Sigmoid colon (tissue), 7 donors: Measurements from ENCODE around the gene COL2A1. TPM values are rescaled to one million over a fixed set of nuclear protein-coding genes. Genes with fewer than 3 reads are reported as not detected.

ENCODE experiments used
- DNase-seq: peaks from one replicate; pipeline ENCODE4 v3.0.0-alpha.2; 2019
- H3K27ac ChIP-seq, 4 donors: fragments of 200-600 bp; sonication (generic); one replicate each; pipeline ENCODE4 v1.5.1; 2016 to 2019; ENCODE audit warnings: mild to moderate bottlenecking in 1 of 4
- H3K27me3 ChIP-seq, 3 donors: fragments of 200-600 bp; sonication (generic); one replicate each; pipeline ENCODE4 v1.5.1; 2019; ENCODE audit warnings: mild to moderate bottlenecking in 1 of 3
- H3K36me3 ChIP-seq, 4 donors: fragments of 200-600 bp; sonication (generic); one replicate each; pipeline ENCODE4 v1.5.1; 2016 to 2019
- H3K4me1 ChIP-seq, 4 donors: fragments of 200-600 bp; sonication (generic); one replicate each; pipeline ENCODE4 v1.5.1; 2017 to 2019
- H3K4me3 ChIP-seq, 4 donors: fragments of 200-600 bp; sonication (generic); one replicate each; pipeline ENCODE4 v1.5.1; 2017 to 2019; ENCODE audit warnings: mild to moderate bottlenecking in 2 of 4, moderate library complexity in 1 of 4
- H3K9me3 ChIP-seq, 4 donors: fragments of 200-600 bp in 3 of 4; sonication (generic) in 3 of 4; one replicate each; pipeline versions ENCODE4 v1.5.1 to v1.6.1; 2013 to 2019
- EP300 ChIP-seq, 4 donors: sonication (generic); formaldehyde crosslinking; IDR thresholded peaks; one replicate each; pipeline ENCODE4 v1.6.1; 2017; ENCODE audit warnings: antibody characterized with exemption in 4 of 4
- POLR2A ChIP-seq, 2 donors: fragments of 450-650 bp; IDR thresholded peaks; one replicate each; pipeline ENCODE4 v1.6.1; 2016; ENCODE audit warnings: antibody characterized with exemption in 2 of 2, mild to moderate bottlenecking in 2 of 2, moderate library complexity in 2 of 2
- POLR2AphosphoS5 ChIP-seq, 4 donors: sonication (generic); formaldehyde crosslinking; IDR thresholded peaks; one replicate each; pipeline ENCODE4 v1.6.1; 2017; ENCODE audit warnings: antibody characterized with exemption in 4 of 4
- WGBS, 2 donors: extraction: QIAGEN DNeasy Blood & Tissue Kit; methylation state at CpG; one replicate each; pipeline ENCODE4 v1.1.7; 2013; 5-methylcytosine and 5-hydroxymethylcytosine counted together
- intact Hi-C: fragments of 100-400 bp; cut with DNase I; formaldehyde crosslinking; loops from one replicate; pipeline ENCODE4 v1.15.1; 2023
- polyA plus RNA-seq, 3 donors: library from polyadenylated mRNA; stranded (reverse); fragments of 200-250 nt; gene quantifications; one replicate each; pipeline ENCODE4 v1.2.3, GENCODE V29; 2013
- total RNA-seq, 4 donors: library from RNA; depleted of rRNA; stranded (reverse); fragments of >200 nt; gene quantifications; one replicate each; pipeline ENCODE4 v1.1.0, GENCODE V29; 2016
- TF ChIP-seq, protein P1 (sequence below), 4 experiments: fragments of 450-650 bp in 3 of 4; fragments of 200-600 bp in 1 of 4; IDR thresholded peaks; one replicate each; pipeline ENCODE4 v1.5.1; 2016 to 2019; ENCODE audit warnings: antibody characterized with exemption in 4 of 4, mild to moderate bottlenecking in 3 of 4, moderate library complexity in 2 of 4
- donor health status: healthy with polysubstance abuse.
- donor health status: Bipolar disorder and iron deficiency.
- donor health status: healthy.

Gene COL2A1
- total and polyA plus RNA-seq, 7 donors, result 0.17 to 0.60 TPM; not detected in 5

DNA sequence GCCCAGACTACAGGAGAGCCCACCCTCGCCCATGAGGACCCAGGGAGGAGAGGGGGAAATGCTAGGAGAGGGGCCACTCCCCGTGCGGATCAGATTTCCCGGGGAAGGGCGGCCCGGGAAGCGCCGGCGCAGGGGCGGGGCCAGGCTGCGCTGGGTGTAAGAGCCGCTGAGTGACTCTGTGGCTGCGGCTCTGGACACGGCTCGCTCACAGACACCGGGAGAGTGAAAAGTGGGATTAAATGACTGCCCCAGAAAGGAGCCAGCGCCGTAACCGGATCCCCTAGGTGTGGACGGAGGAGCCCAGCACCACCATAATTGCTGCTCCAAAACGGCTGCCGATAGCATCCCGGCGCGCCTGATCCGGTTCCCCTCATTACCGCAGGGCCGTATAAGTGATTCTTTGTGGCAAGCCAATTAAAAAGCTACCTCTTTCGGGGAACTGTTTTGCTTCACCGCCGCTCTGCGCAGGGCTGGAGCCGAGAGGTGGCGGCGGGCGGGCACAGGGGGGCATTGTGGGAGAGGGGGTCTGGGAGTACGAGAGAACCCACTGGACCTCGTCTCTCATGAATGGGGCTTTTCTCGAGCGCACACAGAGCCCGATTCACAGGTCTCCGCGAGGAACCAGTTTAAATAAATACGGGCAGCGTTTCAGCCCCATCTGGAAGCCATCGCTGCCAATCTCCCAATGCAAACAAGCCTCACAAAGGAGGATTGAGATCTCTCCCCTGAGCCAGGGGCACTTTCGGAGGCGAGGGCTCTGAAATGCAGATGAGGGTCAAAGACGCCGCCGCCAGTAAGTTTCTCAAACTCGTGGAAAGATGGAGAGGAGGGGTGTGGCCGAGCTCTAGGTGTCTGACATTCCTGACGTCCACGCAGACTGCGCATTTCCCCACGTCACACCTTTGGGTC lies 2.5 kb downstream of the COL2A1 start:
- intact Hi-C loops, result no loop called here
- Histone ChIP-seq H3K27ac (peak overlapping the region in 2 of 4 donors; percentile 29 to 46), H3K4me1 (peaks cover 0 to 46% (median 43%) of the 10 kb centered on the region in 4 donors), H3K27me3 (peaks cover 29 to 92% (median 50%) of the 10 kb centered on the region in 3 donors), H3K36me3 (no peaks in the 10 kb centered on the region), H3K9me3 (no peaks in the 10 kb centered on the region), H3K4me3 (peak overlapping the region; percentile 6 to 49 (median 46))
- no peak for TF ChIP-seq POLR2A (IDR thresholded peaks at IDR 0.05)
- TF ChIP-seq EP300 (IDR thresholded peaks at IDR 0.05), result no peak
- no peak for TF ChIP-seq POLR2AphosphoS5 (IDR thresholded peaks at IDR 0.05)
- TF ChIP-seq, protein P1, sequence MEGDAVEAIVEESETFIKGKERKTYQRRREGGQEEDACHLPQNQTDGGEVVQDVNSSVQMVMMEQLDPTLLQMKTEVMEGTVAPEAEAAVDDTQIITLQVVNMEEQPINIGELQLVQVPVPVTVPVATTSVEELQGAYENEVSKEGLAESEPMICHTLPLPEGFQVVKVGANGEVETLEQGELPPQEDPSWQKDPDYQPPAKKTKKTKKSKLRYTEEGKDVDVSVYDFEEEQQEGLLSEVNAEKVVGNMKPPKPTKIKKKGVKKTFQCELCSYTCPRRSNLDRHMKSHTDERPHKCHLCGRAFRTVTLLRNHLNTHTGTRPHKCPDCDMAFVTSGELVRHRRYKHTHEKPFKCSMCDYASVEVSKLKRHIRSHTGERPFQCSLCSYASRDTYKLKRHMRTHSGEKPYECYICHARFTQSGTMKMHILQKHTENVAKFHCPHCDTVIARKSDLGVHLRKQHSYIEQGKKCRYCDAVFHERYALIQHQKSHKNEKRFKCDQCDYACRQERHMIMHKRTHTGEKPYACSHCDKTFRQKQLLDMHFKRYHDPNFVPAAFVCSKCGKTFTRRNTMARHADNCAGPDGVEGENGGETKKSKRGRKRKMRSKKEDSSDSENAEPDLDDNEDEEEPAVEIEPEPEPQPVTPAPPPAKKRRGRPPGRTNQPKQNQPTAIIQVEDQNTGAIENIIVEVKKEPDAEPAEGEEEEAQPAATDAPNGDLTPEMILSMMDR (IDR thresholded peaks at IDR 0.05), result no peak
- WGBS, 2 donors, result 1 to 2% methylated on average over 57 of the region's 57 CpGs
- no peak for DNase-seq

DNA sequence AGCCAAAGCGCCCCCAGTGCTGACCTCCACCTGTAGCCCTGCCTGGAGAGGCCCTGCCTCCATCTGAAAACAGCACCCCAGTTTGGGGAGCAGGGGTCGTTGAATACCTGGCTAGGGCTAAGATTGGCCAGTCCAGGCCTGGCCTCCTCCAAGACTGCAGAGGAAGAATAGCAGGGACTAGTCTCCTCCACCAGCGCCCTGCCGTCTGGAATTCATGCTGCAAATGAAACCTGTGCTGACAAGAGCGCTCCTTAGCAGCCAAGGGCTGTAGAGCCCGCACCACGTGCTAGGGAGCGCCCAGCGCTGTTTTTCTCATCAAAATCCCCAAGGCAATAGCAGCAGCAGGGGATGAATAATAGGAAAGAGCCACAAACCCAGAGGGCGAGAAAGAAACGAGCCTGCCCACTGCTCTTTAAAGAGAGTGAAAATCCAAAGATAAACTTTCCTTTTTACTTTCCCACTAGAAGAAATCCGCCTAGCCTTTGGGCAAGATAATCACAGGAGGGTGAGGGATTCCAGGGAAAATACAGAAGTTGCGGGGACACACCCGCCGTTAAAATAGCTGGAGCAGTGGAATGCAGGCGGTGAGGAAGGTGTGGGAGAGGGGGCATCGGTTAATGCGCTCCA lies 3.3 kb downstream of the COL2A1 start:
- DNase-seq, result peak; percentile 59
- 7 to 10% methylated on average over 18 of the region's 18 CpGs for WGBS, 2 donors
- Histone ChIP-seq H3K4me1 (peaks cover 0 to 51% (median 44%) of the 10 kb centered on the region in 4 donors), H3K27ac (peak overlapping the region in 2 of 4 donors; percentile 29 to 46), H3K4me3 (peak overlapping the region; percentile 6 to 49 (median 46)), H3K9me3 (no peaks in the 10 kb centered on the region), H3K27me3 (peaks cover 29 to 84% (median 44%) of the 10 kb centered on the region in 3 donors), H3K36me3 (no peaks in the 10 kb centered on the region)
- intact Hi-C loops, result no loop called here
- no peak for TF ChIP-seq POLR2AphosphoS5 (IDR thresholded peaks at IDR 0.05)
- no peak for TF ChIP-seq EP300 (IDR thresholded peaks at IDR 0.05)
- no peak for TF ChIP-seq POLR2A (IDR thresholded peaks at IDR 0.05)
- TF ChIP-seq, protein P1 (IDR thresholded peaks at IDR 0.05), result no peak

DNA sequence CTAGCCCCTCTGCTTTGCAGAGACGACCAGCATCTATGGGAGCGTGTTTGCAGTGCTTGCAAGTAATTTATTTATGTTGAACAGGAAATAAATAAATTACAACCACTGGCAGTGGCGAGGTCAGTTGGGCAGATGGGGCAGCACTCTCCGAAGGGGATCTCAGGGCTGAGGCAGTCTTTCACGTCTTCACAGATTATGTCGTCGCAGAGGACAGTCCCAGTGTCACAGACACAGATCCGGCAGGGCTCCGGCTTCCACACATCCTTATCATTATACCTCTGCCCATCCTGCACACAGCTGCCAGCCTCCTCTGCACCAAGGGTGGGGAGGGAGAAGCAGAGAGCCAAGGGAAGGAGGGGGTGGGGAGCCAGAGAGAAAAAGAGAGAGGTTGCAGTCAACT lies 4.5 kb downstream of the COL2A1 start:
- Histone ChIP-seq H3K4me1 (peaks cover 0 to 49% (median 44%) of the 10 kb centered on the region in 4 donors), H3K27me3 (peaks cover 22 to 72% (median 32%) of the 10 kb centered on the region in 3 donors), H3K4me3 (no peak overlapping the region), H3K27ac (no peak overlapping the region), H3K36me3 (no peaks in the 10 kb centered on the region), H3K9me3 (no peaks in the 10 kb centered on the region)
- DNase-seq, result peak; percentile 52
- WGBS, 2 donors, result 79 to 81% methylated on average over 9 of the region's 9 CpGs
- intact Hi-C loops, result no loop called here
- TF ChIP-seq EP300 (IDR thresholded peaks at IDR 0.05) (no peak), POLR2A (IDR thresholded peaks at IDR 0.05) (no peak), POLR2AphosphoS5 (IDR thresholded peaks at IDR 0.05) (no peak)
- TF ChIP-seq, protein P1 (IDR thresholded peaks at IDR 0.05), result no peak

DNA sequence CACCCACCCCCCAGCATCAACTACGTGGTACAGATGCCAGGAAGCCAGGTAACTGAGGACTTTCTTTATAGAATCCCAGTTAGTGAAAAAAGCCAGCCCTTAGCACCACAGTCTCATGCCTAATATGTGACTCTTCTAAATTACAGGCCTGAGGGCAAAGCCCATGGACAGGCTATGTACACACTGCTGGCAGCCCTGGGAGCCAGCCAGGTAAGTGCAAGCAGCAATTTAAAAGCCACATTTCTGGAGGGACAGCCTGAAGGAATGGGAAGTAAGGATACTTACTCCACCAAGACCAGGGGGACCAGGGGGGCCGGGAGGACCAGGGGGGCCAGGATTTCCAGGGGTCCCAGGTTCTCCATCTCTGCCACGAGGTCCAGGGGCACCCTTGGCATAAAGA lies 7.0 kb downstream of the COL2A1 start:
- no peaks in the 10 kb centered on the region for H3K36me3 ChIP-seq
- peaks cover 4 to 52% (median 9%) of the 10 kb centered on the region in 3 donors for H3K27me3 ChIP-seq
- H3K27ac ChIP-seq, result no peak overlapping the region
- 32 to 61% methylated on average over 3 of the region's 3 CpGs for WGBS, 2 donors
- TF ChIP-seq, protein P1 (IDR thresholded peaks at IDR 0.05), result no peak
- TF ChIP-seq EP300 (IDR thresholded peaks at IDR 0.05), result no peak
- no peak for TF ChIP-seq POLR2A (IDR thresholded peaks at IDR 0.05)
- peaks cover 0 to 24% (median 19%) of the 10 kb centered on the region in 4 donors for H3K4me1 ChIP-seq
- peak; percentile 40 for DNase-seq
- H3K4me3 ChIP-seq, result no peak overlapping the region
- intact Hi-C loops, result no loop called here
- no peaks in the 10 kb centered on the region for H3K9me3 ChIP-seq
